ENCODE data around the gene CAP1.

GRCh38 chr1:40047769-40048168 is 7.2 kb downstream of the CAP1 start:
- TF ChIP-seq POLR2A (IDR thresholded peaks at IDR 0.05; ENCODE audit: low read depth, low read length), result no peak
- TF ChIP-seq, protein P1, sequence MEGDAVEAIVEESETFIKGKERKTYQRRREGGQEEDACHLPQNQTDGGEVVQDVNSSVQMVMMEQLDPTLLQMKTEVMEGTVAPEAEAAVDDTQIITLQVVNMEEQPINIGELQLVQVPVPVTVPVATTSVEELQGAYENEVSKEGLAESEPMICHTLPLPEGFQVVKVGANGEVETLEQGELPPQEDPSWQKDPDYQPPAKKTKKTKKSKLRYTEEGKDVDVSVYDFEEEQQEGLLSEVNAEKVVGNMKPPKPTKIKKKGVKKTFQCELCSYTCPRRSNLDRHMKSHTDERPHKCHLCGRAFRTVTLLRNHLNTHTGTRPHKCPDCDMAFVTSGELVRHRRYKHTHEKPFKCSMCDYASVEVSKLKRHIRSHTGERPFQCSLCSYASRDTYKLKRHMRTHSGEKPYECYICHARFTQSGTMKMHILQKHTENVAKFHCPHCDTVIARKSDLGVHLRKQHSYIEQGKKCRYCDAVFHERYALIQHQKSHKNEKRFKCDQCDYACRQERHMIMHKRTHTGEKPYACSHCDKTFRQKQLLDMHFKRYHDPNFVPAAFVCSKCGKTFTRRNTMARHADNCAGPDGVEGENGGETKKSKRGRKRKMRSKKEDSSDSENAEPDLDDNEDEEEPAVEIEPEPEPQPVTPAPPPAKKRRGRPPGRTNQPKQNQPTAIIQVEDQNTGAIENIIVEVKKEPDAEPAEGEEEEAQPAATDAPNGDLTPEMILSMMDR (IDR thresholded peaks at IDR 0.05; ENCODE audit: extremely low read depth in 1 of 2, insufficient read depth in 1 of 2, low read depth in 1 of 2, low read length in 2 of 2), result no peak
- no peak for TF ChIP-seq EZH2 (IDR thresholded peaks at IDR 0.05; ENCODE audit: borderline replicate concordance, low read depth, low read length, severe bottlenecking)
- no peak for TF ChIP-seq POLR2AphosphoS5 (IDR thresholded peaks at IDR 0.05; ENCODE audit: insufficient read depth, low read depth, low read length)
- TF ChIP-seq MAX (IDR thresholded peaks at IDR 0.05; ENCODE audit: insufficient read depth, insufficient read length), result no peak
- no peak for TF ChIP-seq GATA2 (IDR thresholded peaks at IDR 0.05; ENCODE audit: insufficient read depth, insufficient read length, low read depth, low read length)
